Naive thymus-derived CD4-positive, alpha-beta T cell (primary cell): ENCODE measurements around the gene ZNF609. TPM values are rescaled to one million over a fixed set of nuclear protein-coding genes. Genes with fewer than 3 reads are reported as not detected.

ENCODE experiments used
- ATAC-seq: fragments of 150-1000 bp; cut with Tn5 transposase; 2 replicates; pipeline ENCODE4 v1.10.0; 2021; ENCODE audit warnings: mild to moderate bottlenecking, moderate library complexity
- CTCF ChIA-PET: fragments of 350-600 bp; sonication (Branson Sonifier 250); formaldehyde crosslinking; loops from one replicate; lab custom pipeline; 2021; ENCODE audit warnings: antibody characterized with exemption; lab: Charles Lee
- POLR2A ChIA-PET: fragments of 350-600 bp; sonication (Branson Sonifier 250); formaldehyde crosslinking; loops from one replicate; lab custom pipeline; 2021; ENCODE audit warnings: antibody characterized with exemption, inconsistent platforms; lab: Charles Lee
- DNase-seq, 9 donors: peaks; one replicate each; pipeline versions ENCODE4 v3.0.0 to v3.0.0-alpha.2; 2020 to 2022; ENCODE audit warnings: mixed read lengths in 1 of 9
- H3K27ac ChIP-seq: one replicate; pipeline ENCODE4 v1.7.0; 2013; ENCODE audit warnings: mild to moderate bottlenecking, low read depth, low read length, moderate library complexity
- H3K27me3 ChIP-seq, 2 donors: one replicate each; pipeline ENCODE4 v1.7.0; 2013; ENCODE audit warnings: low read length in 2 of 2, mild to moderate bottlenecking in 2 of 2, moderate library complexity in 2 of 2; ENCODE audit not compliant: control insufficient read depth in 2 of 2, insufficient read depth in 2 of 2
- H3K36me3 ChIP-seq, 3 experiments: 1 replicate in 2 of 3; 2 replicates in 1 of 3; pipeline ENCODE4 v1.7.0; 2013; ENCODE audit warnings: low read length in 3 of 3, mild to moderate bottlenecking in 3 of 3, moderate library complexity in 1 of 3; ENCODE audit not compliant: insufficient read depth in 3 of 3, control insufficient read depth in 2 of 3
- H3K4me1 ChIP-seq, 2 donors: one replicate each; pipeline ENCODE4 v1.7.0; 2013; ENCODE audit warnings: low read length in 2 of 2, mild to moderate bottlenecking in 2 of 2, moderate library complexity in 1 of 2; ENCODE audit not compliant: control insufficient read depth in 2 of 2, insufficient read depth in 2 of 2
- H3K4me3 ChIP-seq: 2 replicates; pipeline ENCODE4 v1.7.0; 2013; ENCODE audit warnings: mild to moderate bottlenecking, low read length
- H3K9me3 ChIP-seq, 3 experiments: 1 replicate in 2 of 3; 2 replicates in 1 of 3; pipeline ENCODE4 v1.7.0; 2013; ENCODE audit warnings: low read length in 3 of 3; ENCODE audit not compliant: control insufficient read depth in 2 of 3
- H3K27ac Mint-ChIP-seq, 9 donors: one replicate each; pipeline ENCODE4 v1.8.0; 2020 to 2022; ENCODE audit warnings: mixed read lengths in 9 of 9, mild to moderate bottlenecking in 8 of 9, moderate library complexity in 5 of 9, inconsistent platforms in 2 of 9
- H3K27me3 Mint-ChIP-seq, 5 donors: one replicate each; pipeline ENCODE4 v1.8.0; 2021 to 2022; ENCODE audit warnings: mixed read lengths in 5 of 5, mild to moderate bottlenecking in 1 of 5
- H3K36me3 Mint-ChIP-seq, 5 donors: one replicate each; pipeline ENCODE4 v1.8.0; 2020 to 2022; ENCODE audit warnings: mixed read lengths in 5 of 5, mild to moderate bottlenecking in 3 of 5, inconsistent platforms in 1 of 5
- H3K4me1 Mint-ChIP-seq, 7 donors: one replicate each; pipeline ENCODE4 v1.8.0; 2020 to 2022; ENCODE audit warnings: mixed read lengths in 7 of 7, mild to moderate bottlenecking in 3 of 7, inconsistent platforms in 1 of 7
- H3K4me3 Mint-ChIP-seq, 10 donors: one replicate each; pipeline ENCODE4 v1.8.0; 2020 to 2022; ENCODE audit warnings: mild to moderate bottlenecking in 10 of 10, mixed read lengths in 10 of 10, moderate library complexity in 6 of 10, inconsistent platforms in 2 of 10
- H3K9me3 Mint-ChIP-seq, 11 donors: one replicate each; pipeline ENCODE4 v1.8.0; 2020 to 2022; ENCODE audit warnings: mixed read lengths in 11 of 11, mild to moderate bottlenecking in 4 of 11, inconsistent platforms in 1 of 11, moderate library complexity in 1 of 11
- intact Hi-C, 2 donors: fragments of 100-400 bp; cut with micrococcal nuclease; formaldehyde crosslinking; loops; one replicate each; pipeline ENCODE4 v1.15.1; 2023
- polyA plus RNA-seq, 2 donors: library from polyadenylated mRNA; unstranded; fragments of 300-500 nt; fragmentation: Illumina TruSeq; gene quantifications; one replicate each; pipeline ENCODE4 v1.2.3, GENCODE V29; 2021
- total RNA-seq, 6 experiments: library from RNA in 5 of 6; stranded (reverse) in 5 of 6; gene quantifications; 1 replicate in 5 of 6; 2 replicates in 1 of 6; pipeline ENCODE4 v1.2.3 and lab custom pipeline; 2021 to 2026

Gene ZNF609
- total and polyA plus RNA-seq, 7 experiments from 2014 or later, result 10.1 to 89.1 (median 71.9) TPM

- peaks cover 33 to 72% of the 10 kb centered on the region in 2 donors for H3K4me1 ChIP-seq
- POLR2A ChIA-PET, result no interaction called here
Measured at GRCh38 chr15:64618540-64618939, 158.2 kb downstream of the ZNF609 start.

GRCh38 chr15:64619880-64620839, 159.8 kb downstream of the ZNF609 start:
- ATAC-seq (no peak), DNase-seq (no peak)
- Histone ChIP-seq H3K27ac (peak overlapping the region; percentile 27), H3K27me3 (no peaks in the 10 kb centered on the region), H3K4me3 (no peak overlapping the region), H3K4me1 (peaks cover 49 to 84% of the 10 kb centered on the region in 2 donors), H3K36me3 (no peaks in the 10 kb centered on the region), H3K9me3 (no peaks in the 10 kb centered on the region)
- POLR2A ChIA-PET, result interaction anchor here (0.5 to 1.1 kb wide), 2 partner anchors 14 to 44 kb away, joined by 3 to 4 read pairs; no protein-coding TSS in a partner anchor
- Mint-ChIP-seq H3K9me3 (no peaks in the 10 kb centered on the region), H3K27ac (peak overlapping the region; percentile 57 to 93 (median 87)), H3K27me3 (no peaks in the 10 kb centered on the region), H3K4me3 (peak overlapping the region; percentile 13 to 82 (median 65)), H3K4me1 (peaks cover 75 to 92% (median 88%) of the 10 kb centered on the region in 7 donors), H3K36me3 (peaks cover 0 to 21% (median 4%) of the 10 kb centered on the region in 5 donors)
- intact Hi-C loops, result loop anchor here (2.0 to 5.0 kb wide), 3 partner anchors 15 to 38 kb away; no protein-coding TSS in a partner anchor
- CTCF ChIA-PET, result interaction anchor here (0.5 to 1.8 kb wide), 3 partner anchors 15 to 193 kb away, joined by 3 to 5 read pairs (median 3); no protein-coding TSS in a partner anchor

More at GRCh38 chr15:64618540-64618939, 158.2 kb downstream of the ZNF609 start:
- Histone ChIP-seq H3K4me3 (no peak overlapping the region), H3K36me3 (no peaks in the 10 kb centered on the region), H3K27me3 (no peaks in the 10 kb centered on the region), H3K27ac (no peak overlapping the region), H3K9me3 (no peaks in the 10 kb centered on the region)
- H3K4me1 Mint-ChIP-seq, result peaks cover 64 to 83% (median 74%) of the 10 kb centered on the region in 7 donors
- H3K36me3 Mint-ChIP-seq, result peaks cover 0 to 17% (median 4%) of the 10 kb centered on the region in 5 donors
- H3K27ac Mint-ChIP-seq, result peak overlapping the region; percentile 0 to 91 (median 82)
- no peaks in the 10 kb centered on the region for H3K9me3 Mint-ChIP-seq
- no peak for DNase-seq
- H3K27me3 Mint-ChIP-seq, result no peaks in the 10 kb centered on the region
- peak overlapping the region in 7 of 10 donors; percentile 18 to 82 (median 64) for H3K4me3 Mint-ChIP-seq
- CTCF ChIA-PET, result interaction anchor here (0.7 to 1.5 kb wide), 3 partner anchors 33 to 35 kb away, joined by 3 to 5 read pairs (median 3); no protein-coding TSS in a partner anchor
- intact Hi-C loops, result loop anchor here (2.0 to 5.0 kb wide), 2 partner anchors 14 to 34 kb away; no protein-coding TSS in a partner anchor
- no peak for ATAC-seq

- Histone ChIP-seq H3K4me3 (no peak overlapping the region), H3K27ac (no peak overlapping the region), H3K4me1 (peaks cover 53 to 80% of the 10 kb centered on the region in 2 donors), H3K9me3 (no peaks in the 10 kb centered on the region), H3K36me3 (no peaks in the 10 kb centered on the region), H3K27me3 (no peaks in the 10 kb centered on the region)
- no peak for ATAC-seq
- Mint-ChIP-seq H3K9me3 (no peaks in the 10 kb centered on the region), H3K27me3 (no peaks in the 10 kb centered on the region), H3K36me3 (peaks cover 0 to 17% (median 0%) of the 10 kb centered on the region in 5 donors), H3K4me3 (peak overlapping the region in 9 of 10 donors; percentile 12 to 82 (median 66)), H3K27ac (peak overlapping the region; percentile 82 to 94 (median 91)), H3K4me1 (peaks cover 69 to 90% (median 83%) of the 10 kb centered on the region in 7 donors)
- POLR2A ChIA-PET, result interaction anchor here (0.6 to 1.4 kb wide), 3 partner anchors 13 to 35 kb away, joined by 3 to 4 read pairs (median 3); no protein-coding TSS in a partner anchor
- CTCF ChIA-PET, result interaction anchor here (1.8 kb wide), 1 partner anchor 194 kb away, joined by 5 read pairs; no protein-coding TSS in a partner anchor
- intact Hi-C loops, result loop anchor here (5.0 kb wide), 1 partner anchor 39 kb away; no protein-coding TSS in a partner anchor
- no peak for DNase-seq
Measured at GRCh38 chr15:64621056-64621455, 160.7 kb downstream of the ZNF609 start.

GRCh38 chr15:64622410-64623260, 162.3 kb downstream of the ZNF609 start:
- peaks cover 0 to 24% (median 0%) of the 10 kb centered on the region in 5 donors for H3K36me3 Mint-ChIP-seq
- POLR2A ChIA-PET, result interaction anchor here (0.9 to 1.2 kb wide), 3 partner anchors 29 to 192 kb away, joined by 4 to 9 read pairs (median 5); no protein-coding TSS in a partner anchor

GRCh38 chr15:64623347-64623996, 163.1 kb downstream of the ZNF609 start:
- ATAC-seq (no peak), DNase-seq (no peak)
- Histone ChIP-seq H3K4me3 (peak overlapping the region; percentile 46), H3K27ac (peak overlapping the region; percentile 57), H3K36me3 (no peaks in the 10 kb centered on the region), H3K4me1 (peaks cover 53 to 89% of the 10 kb centered on the region in 2 donors), H3K9me3 (no peaks in the 10 kb centered on the region), H3K27me3 (no peaks in the 10 kb centered on the region)
- Mint-ChIP-seq H3K9me3 (no peaks in the 10 kb centered on the region), H3K27ac (peak overlapping the region; percentile 82 to 94 (median 91)), H3K4me1 (peaks cover 68 to 95% (median 85%) of the 10 kb centered on the region in 7 donors), H3K27me3 (no peaks in the 10 kb centered on the region), H3K36me3 (peaks cover 0 to 24% (median 0%) of the 10 kb centered on the region in 5 donors), H3K4me3 (peak overlapping the region; percentile 42 to 90 (median 80))
- POLR2A ChIA-PET, result interaction anchor here (0.6 to 1.2 kb wide), 3 partner anchors 50 to 276 kb away, joined by 4 to 9 read pairs (median 5); no protein-coding TSS in a partner anchor
- intact Hi-C loops, result loop anchor here (2.0 to 5.0 kb wide), 2 partner anchors 27 to 41 kb away; no protein-coding TSS in a partner anchor
- CTCF ChIA-PET, result no interaction called here

More at GRCh38 chr15:64622410-64623260, 162.3 kb downstream of the ZNF609 start:
- Histone ChIP-seq H3K4me1 (peaks cover 53 to 92% of the 10 kb centered on the region in 2 donors), H3K4me3 (peak overlapping the region; percentile 46), H3K27ac (peak overlapping the region; percentile 55), H3K9me3 (no peaks in the 10 kb centered on the region), H3K36me3 (no peaks in the 10 kb centered on the region), H3K27me3 (no peaks in the 10 kb centered on the region)
- H3K9me3 Mint-ChIP-seq, result no peaks in the 10 kb centered on the region
- ATAC-seq (peak; percentile 89), DNase-seq (peak; percentile 31 to 80 (median 66))
- CTCF ChIA-PET, result no interaction called here
- H3K4me3 Mint-ChIP-seq, result peak overlapping the region; percentile 42 to 90 (median 80)
- peak overlapping the region; percentile 82 to 94 (median 91) for H3K27ac Mint-ChIP-seq
- peaks cover 72 to 98% (median 93%) of the 10 kb centered on the region in 7 donors for H3K4me1 Mint-ChIP-seq
- intact Hi-C loops, result loop anchor here (1.0 to 5.0 kb wide), 5 partner anchors 12 to 192 kb away; no protein-coding TSS in a partner anchor
- H3K27me3 Mint-ChIP-seq, result no peaks in the 10 kb centered on the region
